ENCODE data around the gene SCFD2.

Gene SCFD2

DNA sequence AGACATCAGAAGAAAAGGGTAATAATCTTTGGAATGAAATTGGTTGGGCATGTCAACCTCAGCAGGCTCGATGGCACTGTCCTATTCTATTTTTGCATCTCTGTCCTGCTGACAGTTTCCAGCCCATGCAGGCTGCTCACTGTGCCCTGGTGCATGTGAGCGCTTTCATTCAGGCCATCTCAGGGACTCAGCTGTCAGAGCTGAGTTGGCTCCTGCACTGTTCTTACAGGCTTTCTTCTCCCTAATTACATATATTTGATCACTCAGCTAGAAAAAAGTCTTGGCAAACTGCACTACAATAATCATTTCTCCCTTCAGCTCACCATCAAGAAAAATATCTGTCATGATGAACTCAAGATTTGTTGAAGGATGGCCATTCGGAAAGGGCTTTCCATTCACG is 419.0 kb downstream of the SCFD2 start:
- H3K27me3 ChIP-seq (ENCODE audit: insufficient read depth, low read length) = no peaks in the 10 kb centered on the region
- H3K4me3 ChIP-seq (ENCODE audit: low read depth, low read length) = no peak overlapping the region
- no peak overlapping the region for H3K27ac ChIP-seq (ENCODE audit: low read depth, low read length)
- peaks cover 5% of the 10 kb centered on the region for H3K4me1 ChIP-seq (ENCODE audit: control insufficient read depth, insufficient read depth, low read length, unreplicated experiment)
- no peaks in the 10 kb centered on the region for H3K79me2 ChIP-seq (ENCODE audit: control insufficient read depth, insufficient read depth, low read length, unreplicated experiment)
- H3K36me3 ChIP-seq (ENCODE audit: insufficient read depth, low read length) = no peaks in the 10 kb centered on the region
- no peak overlapping the region for H2AFZ ChIP-seq (ENCODE audit: low read length, unreplicated experiment)

DNA sequence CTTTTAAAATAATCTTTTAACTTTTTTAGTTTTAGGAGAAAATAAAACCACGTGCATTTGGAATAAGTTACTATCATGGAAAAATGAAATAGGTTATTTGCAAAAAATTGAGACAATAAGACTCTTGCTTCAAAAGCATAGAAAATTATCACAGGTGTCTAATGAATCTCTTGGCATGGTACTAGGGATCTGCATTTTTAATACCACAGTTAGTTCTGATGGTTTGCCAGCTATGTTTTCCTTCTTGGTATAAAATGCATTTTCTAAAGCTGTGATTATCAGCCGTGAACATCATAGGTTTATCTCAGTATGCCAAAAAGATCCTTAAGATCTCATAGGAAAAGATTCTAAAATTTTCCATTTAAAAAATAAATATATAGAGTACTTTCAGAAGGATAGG is 419.9 kb downstream of the SCFD2 start:
- peaks cover 1% of the 10 kb centered on the region for H3K4me1 ChIP-seq (ENCODE audit: control insufficient read depth, insufficient read depth, low read length, unreplicated experiment)
- H3K27me3 ChIP-seq (ENCODE audit: insufficient read depth, low read length) = no peaks in the 10 kb centered on the region
- H3K79me2 ChIP-seq (ENCODE audit: control insufficient read depth, insufficient read depth, low read length, unreplicated experiment) = no peaks in the 10 kb centered on the region
- H3K27ac ChIP-seq (ENCODE audit: low read depth, low read length) = no peak overlapping the region
- no peaks in the 10 kb centered on the region for H3K36me3 ChIP-seq (ENCODE audit: insufficient read depth, low read length)
- H3K4me3 ChIP-seq (ENCODE audit: low read depth, low read length) = no peak overlapping the region
- no peak overlapping the region for H2AFZ ChIP-seq (ENCODE audit: low read length, unreplicated experiment)

DNA sequence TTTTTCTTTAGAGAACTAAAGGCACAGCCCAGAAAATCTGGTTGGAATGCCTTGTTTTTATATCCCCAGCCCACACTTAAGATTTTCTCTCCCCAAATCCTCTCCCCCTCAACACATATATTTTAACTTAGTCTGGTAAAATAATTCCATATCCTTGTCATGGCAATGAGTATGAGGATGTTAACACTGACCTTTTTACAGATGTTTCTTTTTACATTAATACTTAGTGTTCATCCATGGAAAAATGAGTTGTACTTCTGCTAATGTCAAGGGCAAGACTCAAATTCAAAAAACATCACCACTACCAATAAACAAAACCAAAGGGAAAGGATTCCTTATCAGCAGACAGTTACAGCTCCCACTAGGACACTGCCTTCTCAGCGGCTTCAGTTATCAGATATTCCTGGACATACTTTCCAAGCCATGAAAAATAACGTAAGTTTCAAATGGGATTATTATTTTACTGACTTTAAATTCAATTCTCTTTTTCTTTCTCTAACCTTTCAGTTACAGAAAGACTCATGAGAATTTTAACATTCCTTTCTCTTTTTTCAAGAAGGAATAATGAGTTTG is 420.4 kb downstream of the SCFD2 start:
- Histone ChIP-seq H3K27me3 (ENCODE audit: insufficient read depth, low read length) (no peaks in the 10 kb centered on the region), H3K4me3 (ENCODE audit: low read depth, low read length) (no peak overlapping the region), H3K79me2 (ENCODE audit: control insufficient read depth, insufficient read depth, low read length, unreplicated experiment) (no peaks in the 10 kb centered on the region), H3K27ac (ENCODE audit: low read depth, low read length) (no peak overlapping the region), H3K36me3 (ENCODE audit: insufficient read depth, low read length) (no peaks in the 10 kb centered on the region), H3K4me1 (ENCODE audit: control insufficient read depth, insufficient read depth, low read length, unreplicated experiment) (no peaks in the 10 kb centered on the region), H2AFZ (ENCODE audit: low read length, unreplicated experiment) (no peak overlapping the region)

DNA sequence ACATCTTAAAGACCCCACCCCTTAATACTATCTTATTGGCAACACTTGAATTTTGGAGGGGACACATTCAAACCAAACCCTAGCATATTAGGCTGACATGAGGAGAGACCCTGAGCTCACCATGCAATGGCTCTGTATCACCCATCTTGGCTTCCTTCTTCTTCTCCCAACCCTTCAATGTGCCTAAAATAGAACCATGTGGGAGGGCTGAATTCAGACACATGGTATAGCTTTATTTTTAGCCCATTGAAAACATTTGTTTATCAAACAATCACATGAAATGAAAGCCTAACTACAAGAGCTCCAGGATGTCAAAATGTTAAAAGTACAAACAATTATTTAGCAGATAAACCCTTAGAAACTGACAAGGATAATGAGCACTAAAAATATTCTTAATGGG is 422.2 kb downstream of the SCFD2 start:
- no peaks in the 10 kb centered on the region for H3K4me1 ChIP-seq (ENCODE audit: control insufficient read depth, insufficient read depth, low read length, unreplicated experiment)
- no peak overlapping the region for H2AFZ ChIP-seq (ENCODE audit: low read length, unreplicated experiment)
- no peaks in the 10 kb centered on the region for H3K27me3 ChIP-seq (ENCODE audit: insufficient read depth, low read length)
- no peaks in the 10 kb centered on the region for H3K36me3 ChIP-seq (ENCODE audit: insufficient read depth, low read length)
- H3K79me2 ChIP-seq (ENCODE audit: control insufficient read depth, insufficient read depth, low read length, unreplicated experiment) = no peaks in the 10 kb centered on the region
- H3K4me3 ChIP-seq (ENCODE audit: low read depth, low read length) = no peak overlapping the region
- no peak overlapping the region for H3K27ac ChIP-seq (ENCODE audit: low read depth, low read length)

DNA sequence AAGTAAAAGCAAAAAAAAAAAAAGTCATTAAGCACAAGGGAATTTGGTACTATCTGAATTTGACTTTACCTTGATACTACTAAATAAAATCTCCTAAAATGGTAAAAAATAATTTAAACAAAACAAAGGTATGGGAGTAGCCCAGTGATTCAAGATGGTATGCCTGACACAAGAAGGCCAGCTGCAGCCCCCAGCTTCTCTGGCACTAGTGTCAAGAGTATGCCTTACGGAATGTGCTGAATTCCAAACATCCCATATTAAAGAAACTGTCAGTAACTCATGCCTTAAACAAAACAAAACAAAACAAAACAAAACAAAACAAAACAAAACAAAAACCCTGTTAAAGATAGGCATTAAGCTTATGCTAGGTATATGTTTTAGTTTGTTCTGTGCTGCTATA is 422.9 kb downstream of the SCFD2 start:
- Histone ChIP-seq H3K4me1 (ENCODE audit: control insufficient read depth, insufficient read depth, low read length, unreplicated experiment) (no peaks in the 10 kb centered on the region), H3K27ac (ENCODE audit: low read depth, low read length) (no peak overlapping the region), H3K79me2 (ENCODE audit: control insufficient read depth, insufficient read depth, low read length, unreplicated experiment) (no peaks in the 10 kb centered on the region), H2AFZ (ENCODE audit: low read length, unreplicated experiment) (no peak overlapping the region), H3K36me3 (ENCODE audit: insufficient read depth, low read length) (no peaks in the 10 kb centered on the region), H3K4me3 (ENCODE audit: low read depth, low read length) (no peak overlapping the region), H3K27me3 (ENCODE audit: insufficient read depth, low read length) (no peaks in the 10 kb centered on the region)

DNA sequence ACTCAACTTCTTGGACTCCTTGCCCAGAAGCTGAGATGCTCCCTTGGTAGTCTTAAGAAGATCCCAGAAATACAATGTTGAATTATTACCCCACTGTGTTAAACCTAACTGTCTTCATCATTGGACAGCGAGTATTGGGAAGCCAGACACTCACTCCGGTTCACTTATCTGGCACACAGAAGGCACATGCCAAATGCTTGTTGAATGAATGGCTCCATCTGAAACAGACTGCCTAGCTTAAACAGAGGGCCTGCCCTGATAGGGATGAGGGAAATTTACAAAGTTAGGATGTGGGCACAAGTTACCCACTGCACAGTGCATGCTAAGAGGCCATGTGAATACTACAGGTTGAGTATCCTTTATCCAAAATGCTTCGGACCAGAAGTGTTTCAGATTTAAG is 424.4 kb downstream of the SCFD2 start:
- Histone ChIP-seq H3K27ac (ENCODE audit: low read depth, low read length) (no peak overlapping the region), H3K4me1 (ENCODE audit: control insufficient read depth, insufficient read depth, low read length, unreplicated experiment) (no peaks in the 10 kb centered on the region), H3K27me3 (ENCODE audit: insufficient read depth, low read length) (no peaks in the 10 kb centered on the region), H3K36me3 (ENCODE audit: insufficient read depth, low read length) (no peaks in the 10 kb centered on the region), H3K4me3 (ENCODE audit: low read depth, low read length) (no peak overlapping the region), H2AFZ (ENCODE audit: low read length, unreplicated experiment) (no peak overlapping the region), H3K79me2 (ENCODE audit: control insufficient read depth, insufficient read depth, low read length, unreplicated experiment) (no peaks in the 10 kb centered on the region)

DNA sequence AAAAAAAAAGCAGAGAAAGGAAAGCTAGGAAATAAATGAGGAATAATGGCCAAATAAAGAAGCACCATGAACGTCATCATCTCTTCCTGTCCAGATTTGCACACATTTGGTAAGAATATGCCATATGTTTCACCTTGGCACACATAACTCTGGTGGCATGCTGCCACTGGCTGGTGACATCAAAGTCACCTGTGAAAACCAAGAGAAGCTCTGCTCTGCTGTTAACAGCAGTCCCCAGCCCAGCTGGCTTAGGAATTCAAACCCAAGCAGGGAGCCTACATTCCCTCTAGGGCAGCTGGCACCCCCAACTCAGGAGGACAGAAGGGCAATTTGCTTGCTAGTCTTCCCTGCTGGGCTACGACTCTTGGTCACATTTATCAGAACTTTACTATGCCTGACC is 426.1 kb downstream of the SCFD2 start:
- no peak overlapping the region for H3K4me3 ChIP-seq (ENCODE audit: low read depth, low read length)
- no peaks in the 10 kb centered on the region for H3K4me1 ChIP-seq (ENCODE audit: control insufficient read depth, insufficient read depth, low read length, unreplicated experiment)
- no peak overlapping the region for H2AFZ ChIP-seq (ENCODE audit: low read length, unreplicated experiment)
- no peak overlapping the region for H3K27ac ChIP-seq (ENCODE audit: low read depth, low read length)
- no peaks in the 10 kb centered on the region for H3K36me3 ChIP-seq (ENCODE audit: insufficient read depth, low read length)
- H3K79me2 ChIP-seq (ENCODE audit: control insufficient read depth, insufficient read depth, low read length, unreplicated experiment) = no peaks in the 10 kb centered on the region
- H3K27me3 ChIP-seq (ENCODE audit: insufficient read depth, low read length) = no peaks in the 10 kb centered on the region

DNA sequence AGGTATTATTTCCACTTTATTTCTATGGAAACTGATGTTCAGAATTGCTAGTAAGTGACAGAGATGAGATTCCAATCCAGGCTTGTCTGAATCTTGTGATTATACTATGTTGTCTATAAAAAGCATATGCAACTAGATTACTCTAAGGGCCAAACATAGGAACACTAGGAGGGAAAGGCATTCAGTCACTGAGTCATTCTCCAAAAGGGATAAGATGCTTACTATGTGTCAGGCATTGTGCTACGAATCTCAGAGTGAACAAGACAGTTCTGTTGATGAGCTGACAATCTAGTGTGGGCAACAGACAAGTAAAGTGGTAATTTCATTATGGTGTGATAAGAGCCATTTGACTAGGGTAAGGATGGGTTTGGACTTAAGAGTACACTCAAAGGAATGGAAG is 426.5 kb downstream of the SCFD2 start:
- H3K4me3 ChIP-seq (ENCODE audit: low read depth, low read length) = no peak overlapping the region
- no peak overlapping the region for H2AFZ ChIP-seq (ENCODE audit: low read length, unreplicated experiment)
- H3K27me3 ChIP-seq (ENCODE audit: insufficient read depth, low read length) = no peaks in the 10 kb centered on the region
- no peaks in the 10 kb centered on the region for H3K4me1 ChIP-seq (ENCODE audit: control insufficient read depth, insufficient read depth, low read length, unreplicated experiment)
- H3K27ac ChIP-seq (ENCODE audit: low read depth, low read length) = no peak overlapping the region
- no peaks in the 10 kb centered on the region for H3K36me3 ChIP-seq (ENCODE audit: insufficient read depth, low read length)
- no peaks in the 10 kb centered on the region for H3K79me2 ChIP-seq (ENCODE audit: control insufficient read depth, insufficient read depth, low read length, unreplicated experiment)

DNA sequence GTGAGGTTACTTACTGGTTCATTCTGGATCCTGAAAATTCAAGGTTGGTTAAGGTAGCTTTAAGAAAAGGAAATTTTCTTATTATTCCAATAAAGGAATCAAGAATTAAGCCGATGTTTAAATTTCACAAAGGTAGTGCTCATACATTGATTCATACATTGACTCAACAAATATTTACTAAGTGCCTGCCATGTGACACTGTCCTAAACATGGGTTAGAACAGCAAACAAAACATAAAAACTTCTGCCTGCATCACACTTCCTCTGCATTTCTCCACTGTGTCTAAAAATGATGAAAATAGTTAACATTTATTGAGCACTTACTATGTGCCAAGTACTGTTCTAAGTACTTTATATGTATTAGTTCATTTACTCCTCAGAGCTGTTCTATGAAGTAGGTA is 428.0 kb downstream of the SCFD2 start:
- Histone ChIP-seq H2AFZ (ENCODE audit: low read length, unreplicated experiment) (no peak overlapping the region), H3K4me1 (ENCODE audit: control insufficient read depth, insufficient read depth, low read length, unreplicated experiment) (peaks cover 13% of the 10 kb centered on the region), H3K27ac (ENCODE audit: low read depth, low read length) (no peak overlapping the region), H3K4me3 (ENCODE audit: low read depth, low read length) (no peak overlapping the region), H3K36me3 (ENCODE audit: insufficient read depth, low read length) (no peaks in the 10 kb centered on the region), H3K79me2 (ENCODE audit: control insufficient read depth, insufficient read depth, low read length, unreplicated experiment) (no peaks in the 10 kb centered on the region), H3K27me3 (ENCODE audit: insufficient read depth, low read length) (no peaks in the 10 kb centered on the region)

DNA sequence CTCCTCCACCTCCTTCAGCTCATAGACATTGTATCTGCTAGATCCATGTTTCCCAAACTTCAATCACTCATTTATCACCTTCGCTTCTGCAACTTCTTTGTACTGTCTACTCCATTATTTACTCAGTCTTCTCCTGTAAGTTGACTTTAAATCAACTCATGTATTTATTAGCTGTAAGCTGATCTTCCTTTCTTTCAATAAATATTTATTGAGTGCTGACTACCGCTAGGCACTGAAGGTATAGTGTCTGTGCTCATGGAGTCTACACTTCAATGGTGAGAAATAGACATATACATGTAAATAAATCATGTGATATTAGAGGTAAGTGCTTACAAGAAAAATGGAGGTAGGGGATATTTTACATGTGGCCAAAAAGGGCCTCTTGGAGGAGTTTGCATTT is 429.1 kb downstream of the SCFD2 start:
- no peaks in the 10 kb centered on the region for H3K27me3 ChIP-seq (ENCODE audit: insufficient read depth, low read length)
- no peaks in the 10 kb centered on the region for H3K79me2 ChIP-seq (ENCODE audit: control insufficient read depth, insufficient read depth, low read length, unreplicated experiment)
- no peak overlapping the region for H3K27ac ChIP-seq (ENCODE audit: low read depth, low read length)
- H2AFZ ChIP-seq (ENCODE audit: low read length, unreplicated experiment) = no peak overlapping the region
- H3K4me3 ChIP-seq (ENCODE audit: low read depth, low read length) = no peak overlapping the region
- H3K36me3 ChIP-seq (ENCODE audit: insufficient read depth, low read length) = no peaks in the 10 kb centered on the region
- H3K4me1 ChIP-seq (ENCODE audit: control insufficient read depth, insufficient read depth, low read length, unreplicated experiment) = peaks cover 19% of the 10 kb centered on the region

DNA sequence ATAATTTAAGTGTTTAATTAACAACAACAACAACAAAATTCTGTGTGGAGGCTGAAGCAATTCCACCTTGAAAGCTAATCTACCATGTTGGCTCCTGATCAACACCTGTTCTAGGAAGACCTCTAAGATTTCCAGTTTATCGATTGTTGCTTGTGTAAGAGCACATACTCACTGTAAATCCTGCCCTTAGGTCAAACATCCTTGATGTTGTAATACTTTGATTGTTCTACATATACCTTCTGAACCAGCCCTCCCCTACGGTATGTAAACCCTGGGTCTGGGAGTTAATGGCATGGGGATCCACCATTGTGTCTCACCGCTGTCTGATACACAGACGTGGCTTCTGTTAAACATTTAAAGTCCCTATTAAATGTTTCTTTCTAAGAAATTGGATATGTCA is 430.5 kb downstream of the SCFD2 start:
- Histone ChIP-seq H3K36me3 (ENCODE audit: insufficient read depth, low read length) (no peaks in the 10 kb centered on the region), H3K27me3 (ENCODE audit: insufficient read depth, low read length) (no peaks in the 10 kb centered on the region), H3K4me3 (ENCODE audit: low read depth, low read length) (no peak overlapping the region), H2AFZ (ENCODE audit: low read length, unreplicated experiment) (no peak overlapping the region), H3K4me1 (ENCODE audit: control insufficient read depth, insufficient read depth, low read length, unreplicated experiment) (peaks cover 19% of the 10 kb centered on the region), H3K79me2 (ENCODE audit: control insufficient read depth, insufficient read depth, low read length, unreplicated experiment) (no peaks in the 10 kb centered on the region), H3K27ac (ENCODE audit: low read depth, low read length) (no peak overlapping the region)

Data from ACC112 (cell line).